ENCODE measurements around the gene MAST2.

GRCh38 chr1:46011121-46011695 is 207.8 kb downstream of the MAST2 start:
- TF ChIP-seq, protein P1, sequence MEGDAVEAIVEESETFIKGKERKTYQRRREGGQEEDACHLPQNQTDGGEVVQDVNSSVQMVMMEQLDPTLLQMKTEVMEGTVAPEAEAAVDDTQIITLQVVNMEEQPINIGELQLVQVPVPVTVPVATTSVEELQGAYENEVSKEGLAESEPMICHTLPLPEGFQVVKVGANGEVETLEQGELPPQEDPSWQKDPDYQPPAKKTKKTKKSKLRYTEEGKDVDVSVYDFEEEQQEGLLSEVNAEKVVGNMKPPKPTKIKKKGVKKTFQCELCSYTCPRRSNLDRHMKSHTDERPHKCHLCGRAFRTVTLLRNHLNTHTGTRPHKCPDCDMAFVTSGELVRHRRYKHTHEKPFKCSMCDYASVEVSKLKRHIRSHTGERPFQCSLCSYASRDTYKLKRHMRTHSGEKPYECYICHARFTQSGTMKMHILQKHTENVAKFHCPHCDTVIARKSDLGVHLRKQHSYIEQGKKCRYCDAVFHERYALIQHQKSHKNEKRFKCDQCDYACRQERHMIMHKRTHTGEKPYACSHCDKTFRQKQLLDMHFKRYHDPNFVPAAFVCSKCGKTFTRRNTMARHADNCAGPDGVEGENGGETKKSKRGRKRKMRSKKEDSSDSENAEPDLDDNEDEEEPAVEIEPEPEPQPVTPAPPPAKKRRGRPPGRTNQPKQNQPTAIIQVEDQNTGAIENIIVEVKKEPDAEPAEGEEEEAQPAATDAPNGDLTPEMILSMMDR (IDR thresholded peaks at IDR 0.05) = no peak
- no peak for TF ChIP-seq POLR2A (IDR thresholded peaks at IDR 0.05)
